DND-41 (cell line): ENCODE data around the gene ATAD5.

Experiments
- CTCF ChIP-seq: IDR thresholded peaks from 2 replicates; pipeline ENCODE4 v1.5.1; 2012; ENCODE audit warnings: borderline replicate concordance, low read length, moderate library complexity, mild to moderate bottlenecking; ENCODE audit not compliant: poor library complexity, severe bottlenecking; ENCODE audit errors: extremely low read depth
- EZH2 ChIP-seq: IDR thresholded peaks from 3 replicates; pipeline ENCODE4 v1.6.1; 2012; ENCODE audit warnings: borderline replicate concordance, low read depth, mild to moderate bottlenecking, moderate library complexity, low read length, inconsistent platforms; ENCODE audit not compliant: severe bottlenecking

GRCh38 chr17:30913955-30914354, 82.2 kb downstream of the ATAD5 start:
- TF ChIP-seq CTCF (no peak), EZH2 (no peak)
